Activated CD8-positive, alpha-beta memory T cell treated with anti-CD3 and anti-CD28 coated beads for 1 hour (primary cell): ENCODE results near the gene TMEM250.

Experiments used
- DNase-seq, 2 donors: peaks; one replicate each; pipeline ENCODE4 v3.0.0-alpha.2; 2020; ENCODE audit warnings: low read depth in 1 of 2; ENCODE audit errors: extremely low read depth in 1 of 2

The TMEM250 gene

DNA sequence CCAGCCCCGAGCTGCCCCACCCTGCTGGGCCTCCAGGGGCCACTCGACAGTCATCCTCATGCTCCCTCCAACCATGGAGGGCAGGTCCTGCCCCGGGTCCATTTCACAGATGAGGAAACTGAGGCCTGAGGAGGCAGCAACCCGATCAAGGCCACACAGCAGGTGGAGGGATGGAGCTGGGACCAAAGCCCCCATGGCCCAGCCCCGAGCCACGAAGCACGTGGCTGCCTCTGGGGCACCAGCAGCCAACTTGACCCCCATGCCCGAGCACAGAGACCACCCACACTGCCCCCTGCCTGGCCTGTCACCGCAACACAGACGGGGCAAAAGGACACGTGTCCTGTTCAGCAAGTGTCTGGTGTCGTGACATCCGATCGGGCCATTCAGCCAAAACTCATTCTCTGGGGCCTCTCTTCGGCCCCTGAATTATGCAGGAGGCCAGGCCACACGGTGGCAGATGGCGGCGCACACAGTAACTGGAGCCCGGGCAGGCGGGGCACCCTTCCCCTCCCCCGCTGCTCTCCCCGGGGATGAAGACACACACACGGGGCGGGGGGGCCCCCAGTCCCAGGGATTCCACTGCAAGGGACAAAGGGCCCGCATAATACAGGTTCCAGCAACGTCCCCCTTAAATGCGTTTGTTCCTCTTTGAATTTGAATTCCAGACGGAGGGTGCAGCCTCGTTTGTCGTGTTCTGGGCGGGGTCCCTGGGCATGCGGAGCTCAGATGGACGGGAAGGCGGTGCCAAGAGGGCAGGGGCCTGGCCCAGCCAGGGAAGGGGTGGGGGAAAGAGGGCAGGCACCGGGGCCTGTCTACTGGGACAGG, 29.4 kb upstream of the TMEM250 start:
- DNase-seq = no peak

DNA sequence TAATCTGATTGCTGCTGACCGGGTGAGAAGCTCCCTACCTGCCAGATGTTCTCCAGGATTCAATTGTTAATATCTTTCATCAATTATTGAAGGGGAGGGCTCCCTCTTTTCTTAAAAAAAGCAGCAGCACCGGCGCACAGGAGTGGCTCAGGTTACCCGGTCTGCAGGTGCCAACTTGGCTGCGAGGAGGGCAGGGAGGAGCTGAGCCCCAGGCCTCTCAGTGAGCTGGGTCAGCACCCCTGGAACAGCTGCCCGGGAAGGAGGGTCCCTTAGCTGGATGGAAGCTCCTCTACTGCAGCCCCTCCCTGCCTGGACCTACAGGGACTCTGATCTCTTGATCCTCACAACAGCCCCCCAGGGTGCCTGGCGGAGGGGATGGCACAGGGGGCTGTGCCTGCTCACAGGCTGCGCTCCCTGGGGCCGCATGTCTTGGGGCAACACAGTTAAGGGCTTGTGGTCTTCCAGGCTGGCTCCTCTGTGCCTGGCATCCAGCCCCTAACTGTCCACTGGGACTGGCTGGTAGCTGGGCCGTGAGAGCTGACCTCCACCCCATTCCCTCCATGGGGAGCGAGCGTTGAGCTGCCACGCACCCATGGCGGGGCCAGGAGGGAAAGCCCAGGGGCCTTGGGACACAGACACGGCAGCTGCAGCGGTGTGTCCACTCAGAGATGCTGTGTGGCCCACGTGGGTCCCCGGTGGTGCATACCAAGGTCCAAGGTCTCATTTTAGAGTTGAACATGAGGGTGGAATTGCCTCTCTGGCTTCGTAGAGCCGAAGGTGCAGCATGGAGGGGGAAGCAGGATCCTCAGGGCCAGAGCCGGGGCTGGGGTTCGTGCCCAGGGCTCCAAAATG, 28.6 kb upstream of the TMEM250 start:
- DNase-seq = no peak

DNA sequence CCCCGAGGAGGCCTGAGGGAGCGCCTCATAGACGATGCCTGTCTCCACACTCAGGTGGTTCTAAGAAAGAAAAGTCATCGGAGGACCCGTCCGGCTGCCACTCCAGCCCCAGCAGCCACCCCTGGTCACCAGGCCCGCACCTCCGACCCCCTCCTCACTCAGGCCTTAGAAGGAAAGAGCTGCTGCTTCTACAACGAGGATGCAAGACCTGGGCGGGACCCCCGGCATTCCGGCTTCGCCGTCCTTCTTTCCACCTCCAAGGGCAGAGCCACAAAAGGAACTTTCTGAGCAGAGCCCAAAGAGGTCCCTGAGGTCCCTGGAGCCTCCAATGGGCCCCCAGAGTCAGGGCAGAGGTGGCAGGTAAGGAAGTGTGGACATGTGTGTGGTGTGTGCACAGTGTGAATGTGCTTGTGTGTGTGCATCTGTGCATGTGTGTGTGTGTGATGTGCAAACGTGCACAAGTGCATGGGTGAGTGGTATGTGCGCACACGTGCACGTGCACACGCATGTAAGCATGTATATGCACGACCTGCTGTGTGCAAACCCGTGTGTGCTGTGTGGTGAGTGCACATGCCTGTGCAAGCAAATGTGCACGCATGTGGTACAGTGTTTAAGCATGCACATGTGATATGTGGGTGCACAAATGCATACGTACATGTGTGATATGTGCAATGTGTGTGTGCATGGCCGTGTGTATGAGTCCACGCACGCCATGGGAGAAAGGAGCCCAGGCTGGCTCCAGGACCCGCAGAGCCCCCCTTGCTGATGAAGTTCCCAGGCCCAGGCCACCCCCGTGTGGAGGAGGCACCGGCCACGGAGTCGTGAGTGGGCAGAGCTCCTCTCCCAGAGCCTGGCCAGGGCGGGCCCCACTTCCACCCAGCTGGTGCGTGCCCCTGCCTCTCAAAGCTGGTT, 27.7 kb upstream of the TMEM250 start:
- DNase-seq = no peak

DNA sequence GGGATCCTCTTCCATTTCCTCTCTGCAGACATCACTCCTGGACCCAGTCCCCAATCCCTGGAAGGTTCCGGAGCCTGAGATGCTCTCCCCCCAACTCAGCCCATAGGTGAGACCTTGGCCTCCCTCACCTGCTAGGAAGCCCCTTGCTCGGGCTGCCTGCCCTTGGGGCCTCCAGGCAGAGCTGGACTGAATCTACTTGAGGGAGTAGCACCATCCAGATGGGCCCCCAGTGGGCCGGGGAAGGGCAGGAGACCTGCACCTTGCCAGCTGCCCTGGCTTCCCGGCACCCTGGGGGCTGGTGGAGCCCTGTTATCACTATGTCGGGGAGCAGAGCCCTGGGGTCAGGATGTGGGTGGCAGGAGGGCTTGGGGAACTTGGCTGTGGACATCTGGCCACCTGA, 26.9 kb upstream of the TMEM250 start:
- DNase-seq = no peak

DNA sequence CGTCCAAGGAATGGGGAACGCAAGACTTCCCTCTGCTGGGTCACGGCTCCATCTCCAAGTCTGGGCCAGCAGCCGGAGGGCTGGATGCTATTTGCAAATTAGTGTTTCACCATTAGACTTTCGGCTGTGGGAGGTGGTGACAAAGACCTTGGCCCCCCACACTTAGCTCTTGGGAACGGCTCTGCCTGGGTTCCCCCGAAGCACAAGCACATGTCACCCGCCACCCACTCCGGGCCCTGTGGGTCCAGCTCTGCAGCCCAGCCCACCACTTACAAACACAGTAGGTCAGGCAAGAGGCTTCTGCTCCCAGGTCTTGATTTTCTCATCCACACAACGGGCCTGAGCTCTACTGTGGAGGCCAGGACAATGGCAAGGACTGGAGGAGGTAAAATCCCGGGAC, 25.8 kb upstream of the TMEM250 start:
- DNase-seq = no peak

DNA sequence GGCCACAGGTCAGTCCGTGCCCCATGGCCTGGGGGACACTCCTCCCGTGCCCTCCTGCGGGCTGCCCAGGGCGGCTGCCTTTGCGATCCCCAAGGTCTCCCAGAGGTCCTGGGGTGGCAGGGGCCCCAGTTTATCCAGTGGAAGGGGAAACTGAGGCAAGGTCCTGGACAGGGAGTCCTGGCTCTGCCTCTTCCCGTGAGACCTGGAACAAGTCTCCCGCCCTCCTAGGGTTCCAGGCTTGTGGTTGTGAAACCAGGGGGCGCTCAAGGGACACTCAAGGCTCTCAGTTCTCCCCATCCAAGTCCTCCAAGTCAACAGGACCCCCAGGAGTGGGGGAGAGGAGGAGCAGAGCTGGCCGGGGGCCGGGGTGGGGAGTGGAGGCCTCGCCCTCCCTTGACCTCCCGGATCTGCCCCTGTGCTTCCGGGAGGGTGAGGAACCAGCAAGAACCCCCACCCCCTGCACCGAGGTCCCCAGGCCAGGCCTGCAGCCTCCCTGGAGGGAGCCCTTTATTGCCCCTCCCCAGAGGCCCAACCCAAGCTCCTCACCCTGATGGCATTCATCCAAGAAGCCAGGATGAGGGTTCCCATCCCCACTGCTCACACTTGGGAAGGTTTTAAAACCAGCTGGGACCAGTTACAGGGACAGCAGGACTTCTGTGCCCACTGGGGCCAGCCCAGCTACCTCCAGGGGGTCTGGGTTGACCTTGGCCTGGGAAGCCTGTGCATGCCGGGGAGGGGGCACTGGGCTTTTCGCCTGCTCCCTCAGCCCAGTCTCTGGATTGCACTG, 24.7 kb upstream of the TMEM250 start:
- DNase-seq = no peak

DNA sequence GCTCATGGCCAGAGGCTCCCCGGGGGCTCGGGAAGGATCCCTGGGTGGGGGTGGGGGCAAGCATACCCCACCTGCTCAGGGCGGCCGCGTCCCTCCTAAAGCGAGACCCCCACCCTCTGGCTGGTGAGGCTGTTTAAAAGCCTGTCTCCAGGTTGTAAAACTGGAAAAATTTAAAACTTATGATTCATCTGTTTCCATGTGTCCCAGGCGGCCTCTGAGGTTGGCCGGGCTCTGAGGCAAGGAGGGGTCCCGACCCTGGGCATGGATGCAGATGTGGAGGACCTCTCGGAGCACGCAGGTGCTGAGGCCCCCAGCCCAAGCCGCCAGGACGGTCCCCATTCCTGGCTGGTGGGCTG, 24.2 kb upstream of the TMEM250 start:
- DNase-seq = no peak

DNA sequence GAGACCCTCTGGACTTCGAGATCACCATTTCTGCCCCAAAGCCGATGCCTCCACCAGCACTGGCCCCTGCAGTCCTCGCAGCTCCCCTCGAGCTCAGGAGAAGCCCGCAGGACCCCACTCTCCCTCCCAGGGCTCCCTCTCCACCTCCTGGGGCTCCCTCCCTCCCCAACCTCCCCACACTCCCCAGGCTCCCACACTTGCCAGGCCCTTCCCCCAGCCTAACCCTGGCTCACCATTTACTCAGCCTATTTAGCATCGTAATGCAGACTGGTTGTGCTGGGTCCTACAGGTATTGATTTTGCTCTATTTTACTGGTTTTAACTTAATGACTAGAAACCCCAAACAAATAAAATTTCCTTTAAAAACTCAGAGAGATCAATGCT, 23.7 kb upstream of the TMEM250 start:
- no peak for DNase-seq

DNA sequence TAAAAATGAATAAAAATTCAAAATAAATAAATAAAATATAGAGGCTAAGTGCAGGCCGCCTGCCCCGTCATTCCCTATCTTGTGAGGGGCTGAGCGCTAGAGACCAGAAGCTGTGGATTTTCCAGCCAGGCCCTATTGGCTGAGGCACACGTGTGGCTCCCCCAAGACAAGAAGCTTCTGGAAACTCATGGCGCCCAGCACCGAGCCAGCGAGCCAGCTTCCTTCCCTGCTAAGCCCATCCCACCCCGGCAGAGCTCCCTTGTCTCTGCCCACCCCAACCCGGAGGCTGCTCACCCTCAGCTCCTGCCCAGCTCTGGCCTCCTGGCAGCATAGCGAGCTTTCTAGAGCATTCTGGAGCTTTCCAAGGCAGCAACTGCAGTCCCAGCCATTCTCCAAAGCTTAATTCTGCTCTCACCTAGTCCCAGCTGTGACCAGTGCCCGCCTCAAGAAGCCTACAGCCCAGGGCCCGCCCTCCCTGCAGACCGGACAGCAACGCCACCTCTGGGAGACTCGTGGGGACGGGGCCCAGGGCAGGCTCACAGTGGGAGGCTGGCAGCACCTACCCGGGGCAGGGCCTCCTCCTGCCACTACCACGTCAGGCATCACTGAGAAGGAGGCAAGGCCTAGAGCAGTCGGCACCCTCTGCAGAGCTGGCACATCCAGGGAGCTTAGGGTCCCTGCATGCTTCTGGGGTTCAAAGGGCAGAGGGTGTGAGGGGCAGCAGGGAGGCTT, 23.2 kb upstream of the TMEM250 start:
- DNase-seq = no peak

DNA sequence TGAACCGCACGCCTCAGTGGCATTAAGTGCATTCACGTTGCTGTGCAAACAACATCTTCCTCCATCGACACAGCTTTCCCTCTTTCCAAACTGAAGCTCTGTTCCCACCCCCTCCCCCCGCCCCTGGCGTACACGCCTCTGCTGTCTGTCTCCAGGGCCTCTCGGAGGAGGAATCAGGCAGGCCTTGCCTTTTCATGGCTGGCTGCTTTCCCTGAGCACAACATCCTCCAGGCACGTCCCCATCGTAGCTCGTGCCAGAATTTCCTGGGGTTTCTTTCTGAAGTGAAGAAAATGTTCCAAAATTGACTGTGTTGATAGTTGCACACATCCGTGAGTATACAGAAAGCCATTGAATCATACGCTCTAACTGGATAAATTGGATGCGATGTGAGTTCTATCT, 22.3 kb upstream of the TMEM250 start:
- no peak for DNase-seq

DNA sequence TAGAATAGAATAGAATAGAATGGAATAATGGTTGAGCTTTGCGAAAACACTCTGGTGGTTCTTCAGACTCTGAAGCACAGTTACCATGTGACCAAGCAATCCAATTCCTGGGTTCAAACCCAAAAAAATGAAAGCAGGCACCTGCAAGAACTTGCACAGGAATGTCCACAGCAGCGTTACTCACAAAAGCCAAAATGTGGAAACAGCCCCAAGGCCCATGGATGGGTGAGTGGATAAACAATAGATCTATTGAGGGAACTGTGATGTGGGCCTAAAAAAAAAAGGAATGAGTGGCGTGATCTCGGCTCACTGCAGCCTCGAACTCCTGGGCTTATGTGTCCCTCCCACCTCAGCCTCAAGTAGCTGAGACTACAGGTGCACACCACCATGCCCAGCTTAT, 21.4 kb upstream of the TMEM250 start:
- no peak for DNase-seq

DNA sequence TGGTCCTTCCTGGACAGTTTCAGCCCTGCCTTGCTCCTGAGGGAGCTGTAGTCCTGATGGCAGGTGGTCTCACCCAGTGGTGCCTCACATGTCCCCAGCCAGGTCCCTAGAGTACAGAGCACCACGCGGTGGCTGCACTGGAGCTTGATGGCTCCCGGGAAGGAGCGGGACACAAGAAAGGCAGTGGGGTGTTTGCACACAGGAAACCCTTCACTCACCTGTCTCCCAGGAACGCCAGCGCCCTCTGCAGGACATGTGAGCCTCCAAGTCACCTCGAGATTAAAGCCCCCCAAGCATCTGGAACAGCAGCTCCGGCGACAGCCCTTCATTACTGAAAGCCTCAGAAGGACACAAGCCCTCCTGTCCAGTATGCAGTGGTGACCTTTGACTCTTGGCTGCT, 19.9 kb upstream of the TMEM250 start:
- DNase-seq = no peak

DNA sequence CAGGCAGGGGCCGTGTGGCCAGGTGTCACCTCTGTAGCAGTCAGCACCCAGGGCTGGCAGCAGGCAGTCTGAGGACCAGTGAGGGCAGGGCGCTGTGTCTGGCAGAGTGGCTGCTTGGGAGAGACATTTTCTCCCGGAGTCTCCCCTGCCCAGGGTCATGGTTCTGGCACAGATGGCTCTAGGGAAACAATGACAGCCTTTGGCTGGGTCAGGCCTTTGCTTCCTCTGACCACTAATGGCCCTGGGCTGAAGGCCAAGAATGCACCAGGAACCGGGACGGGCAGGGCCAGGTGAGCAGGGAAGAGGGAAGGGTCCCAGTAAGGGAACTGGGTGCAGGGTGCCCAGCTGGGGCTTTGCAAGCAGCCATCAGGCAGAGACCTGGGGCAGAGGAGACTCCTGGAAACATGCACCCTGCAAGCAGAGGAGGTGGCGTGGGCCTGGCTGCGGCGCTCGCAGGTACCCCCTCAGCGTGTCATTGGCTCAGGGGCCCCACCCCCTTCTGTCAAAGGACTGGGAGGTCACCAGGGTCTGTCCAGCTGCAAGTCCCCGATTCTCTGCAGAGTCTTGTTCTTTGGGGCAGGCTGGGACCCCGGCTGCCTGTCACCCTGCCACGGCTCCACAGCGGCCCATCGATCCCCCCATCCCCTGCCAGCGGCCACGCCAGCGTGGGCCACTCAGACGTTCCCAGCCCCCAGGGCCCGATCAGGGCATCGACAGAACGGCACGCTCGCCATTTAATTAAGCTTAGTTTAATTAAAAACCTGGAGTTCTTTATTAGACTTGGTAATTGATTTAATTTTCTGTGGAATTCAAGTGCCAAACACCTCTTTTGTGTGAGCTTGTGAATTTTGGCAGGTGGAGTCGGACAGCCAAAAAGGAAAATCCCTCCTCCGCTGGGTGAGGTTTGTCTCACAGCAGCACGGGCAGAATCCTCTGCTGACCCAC, 18.9 kb upstream of the TMEM250 start:
- DNase-seq = no peak

DNA sequence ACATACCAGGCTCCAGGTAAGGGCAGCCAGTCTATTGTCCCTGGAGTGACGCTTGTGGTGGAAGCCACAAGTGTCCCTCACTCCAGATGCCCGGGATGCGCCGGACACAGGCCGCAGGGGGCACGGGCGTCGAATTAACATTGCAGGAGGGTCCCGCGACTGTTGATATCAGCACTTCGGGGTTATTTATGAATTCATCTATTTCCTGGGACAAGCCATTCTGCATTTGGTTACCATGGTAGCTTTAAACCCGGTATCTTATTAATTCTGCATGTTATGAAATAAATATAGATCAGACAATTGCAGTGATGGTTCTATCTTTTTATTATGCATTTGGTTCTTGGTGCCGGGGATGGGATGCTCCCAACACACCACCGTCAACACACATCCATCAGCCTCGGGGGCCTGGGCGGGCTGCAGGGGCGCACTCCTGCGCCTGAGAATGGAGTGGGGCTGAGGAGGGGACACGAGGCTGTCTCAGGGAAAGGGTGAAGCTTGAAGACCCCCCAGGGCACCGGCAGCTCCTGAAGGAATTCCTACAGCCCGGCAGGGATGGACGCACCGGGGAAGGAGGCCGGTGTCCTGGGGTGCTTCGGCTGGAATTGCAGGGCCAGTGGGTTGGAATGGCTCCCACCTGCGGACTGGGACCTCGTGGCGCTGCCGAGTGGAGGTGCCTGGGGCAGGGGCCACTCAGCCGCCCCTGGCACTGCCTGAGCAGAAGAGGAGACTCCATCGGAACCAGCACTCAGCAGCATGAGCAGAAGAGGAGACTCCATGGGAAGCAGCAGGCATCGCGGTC, 17.7 kb upstream of the TMEM250 start:
- DNase-seq = no peak

DNA sequence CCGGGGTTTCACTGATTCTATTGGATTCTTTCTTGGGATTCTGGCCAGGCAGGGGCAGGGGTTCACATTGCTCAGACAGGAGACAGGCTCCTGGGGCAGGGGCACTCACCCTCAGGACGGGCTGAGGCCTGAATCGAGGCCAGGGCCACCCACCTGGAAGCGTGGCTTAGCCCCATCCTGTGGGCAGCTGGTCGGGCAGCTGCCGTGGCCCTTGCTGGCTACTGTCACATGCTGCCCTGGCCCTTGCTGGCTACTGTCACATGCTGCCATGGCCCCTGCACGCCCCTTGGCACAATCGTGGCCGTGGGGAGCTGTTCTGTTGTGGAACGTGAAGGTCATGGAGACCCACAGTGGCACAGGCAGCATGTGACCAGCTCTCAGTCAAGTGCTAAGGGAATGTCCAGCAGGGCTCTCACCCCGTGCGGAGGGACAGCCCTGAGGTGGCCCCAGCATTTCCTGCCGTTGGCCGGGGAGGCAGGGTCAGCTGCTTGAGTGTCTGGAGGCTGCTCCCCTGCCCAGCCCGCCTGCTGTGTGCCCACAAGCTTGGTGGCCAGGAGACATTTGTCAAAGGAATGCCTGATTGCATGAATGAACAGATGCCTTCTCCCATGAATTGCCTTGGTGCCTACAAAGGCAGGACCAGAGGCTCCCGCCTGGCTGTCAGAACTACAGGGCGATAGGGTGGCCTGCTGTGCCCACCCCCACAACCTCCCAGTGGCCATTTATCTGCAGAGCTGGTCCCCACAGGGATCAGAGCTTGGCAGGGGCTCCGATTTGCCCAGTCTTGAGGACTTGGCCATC, 16.9 kb upstream of the TMEM250 start:
- no peak for DNase-seq

DNA sequence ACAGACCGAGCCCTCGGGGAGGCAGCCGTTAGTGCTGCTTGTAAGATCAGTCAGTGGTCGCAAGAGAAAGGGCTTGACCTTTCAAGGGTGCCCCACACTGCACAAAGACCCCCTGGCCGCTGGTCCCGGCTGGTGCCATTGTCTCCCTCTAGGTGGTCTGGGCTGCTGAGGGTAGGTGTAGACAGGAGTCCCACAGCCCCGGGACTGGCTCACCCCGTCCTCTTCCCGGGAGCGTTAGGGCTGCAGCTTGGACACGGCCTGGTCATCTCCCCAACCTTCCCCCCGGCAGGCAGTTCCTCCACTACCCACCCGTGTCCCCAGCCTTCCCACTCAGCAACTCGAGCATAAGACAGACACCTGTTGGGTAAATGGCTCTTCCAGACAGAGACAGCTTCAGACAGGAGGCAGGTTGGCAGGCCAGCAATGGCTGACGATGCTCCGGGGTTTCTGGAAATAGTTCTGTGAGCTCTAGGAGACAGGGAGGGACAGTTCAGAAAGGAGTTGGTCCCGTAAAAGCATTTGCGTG, 15.3 kb upstream of the TMEM250 start:
- no peak for DNase-seq
